Mucosa of stomach (tissue), 1 donor: Measurements from ENCODE around the gene KLHL4.
"Not testable (repeated sequence)": the region's sequence is repeated elsewhere in the genome, so short reads cannot be mapped to it uniquely, and the experiment has no call there.

Experiments used
- H3K27me3 ChIP-seq: one replicate; pipeline ENCODE4 v1.7.0; 2013; ENCODE audit warnings: mild to moderate bottlenecking, low read length; ENCODE audit not compliant: control insufficient read depth, insufficient read depth
- H3K36me3 ChIP-seq: one replicate; pipeline ENCODE4 v1.7.0; 2013; ENCODE audit warnings: low read length; ENCODE audit not compliant: control insufficient read depth, insufficient read depth
- H3K4me1 ChIP-seq: one replicate; pipeline ENCODE4 v1.7.0; 2013; ENCODE audit warnings: mild to moderate bottlenecking, low read length; ENCODE audit not compliant: control insufficient read depth, insufficient read depth
- H3K4me3 ChIP-seq: one replicate; pipeline ENCODE4 v1.7.0; 2013; ENCODE audit warnings: low read length
- H3K9ac ChIP-seq: one replicate; pipeline ENCODE4 v1.7.0; 2013; ENCODE audit warnings: mild to moderate bottlenecking, low read length, moderate library complexity
- H3K9me3 ChIP-seq: one replicate; pipeline ENCODE4 v1.7.0; 2013; ENCODE audit warnings: mild to moderate bottlenecking, low read length, moderate library complexity; ENCODE audit not compliant: control insufficient read depth
- donor health status: Pancreatic carcinoma.

KLHL4 gene

GRCh38 chrX:87664381-87664780 is 146.8 kb downstream of the KLHL4 start:
- Histone ChIP-seq H3K9me3 (no peaks in the 10 kb centered on the region), H3K4me1 (no peaks in the 10 kb centered on the region), H3K4me3 (no peak overlapping the region), H3K27me3 (no peaks in the 10 kb centered on the region), H3K36me3 (no peaks in the 10 kb centered on the region), H3K9ac (no peak overlapping the region)

- Histone ChIP-seq H3K27me3 (no peaks in the 10 kb centered on the region), H3K9ac (no peak overlapping the region), H3K36me3 (no peaks in the 10 kb centered on the region), H3K4me1 (no peaks in the 10 kb centered on the region), H3K9me3 (no peaks in the 10 kb centered on the region), H3K4me3 (no peak overlapping the region)
Observed at GRCh38 chrX:87679849-87680248, 162.2 kb downstream of the KLHL4 start.

GRCh38 chrX:87687703-87688102 is 170.1 kb downstream of the KLHL4 start:
- Histone ChIP-seq H3K36me3 (no peaks in the 10 kb centered on the region), H3K27me3 (no peaks in the 10 kb centered on the region), H3K9me3 (no peaks in the 10 kb centered on the region), H3K4me1 (no peaks in the 10 kb centered on the region), H3K4me3 (no peak overlapping the region), H3K9ac (no peak overlapping the region)

GRCh38 chrX:87688113-87688748 is 170.6 kb downstream of the KLHL4 start:
- not testable (repeated sequence) for H3K27me3 ChIP-seq, H3K9ac ChIP-seq, H3K4me1 ChIP-seq, H3K36me3 ChIP-seq, H3K9me3 ChIP-seq, H3K4me3 ChIP-seq

GRCh38 chrX:87689218-87689617 is 171.6 kb downstream of the KLHL4 start:
- H3K9ac ChIP-seq, H3K9me3 ChIP-seq, H3K4me3 ChIP-seq, H3K4me1 ChIP-seq, H3K36me3 ChIP-seq, H3K27me3 ChIP-seq: not testable (repeated sequence)

- Histone ChIP-seq H3K9me3 (no peaks in the 10 kb centered on the region), H3K27me3 (no peaks in the 10 kb centered on the region), H3K4me1 (no peaks in the 10 kb centered on the region), H3K4me3 (no peak overlapping the region), H3K9ac (no peak overlapping the region), H3K36me3 (no peaks in the 10 kb centered on the region)
Observed at GRCh38 chrX:87693204-87693603, 175.6 kb downstream of the KLHL4 start.

- Histone ChIP-seq H3K4me1 (no peaks in the 10 kb centered on the region), H3K4me3 (no peak overlapping the region), H3K36me3 (no peaks in the 10 kb centered on the region), H3K9ac (no peak overlapping the region), H3K27me3 (no peaks in the 10 kb centered on the region), H3K9me3 (no peaks in the 10 kb centered on the region)
Observed at GRCh38 chrX:87697409-87697808, 179.8 kb downstream of the KLHL4 start.

GRCh38 chrX:87702795-87703194 is 185.2 kb downstream of the KLHL4 start:
- Histone ChIP-seq H3K4me3 (no peak overlapping the region), H3K36me3 (no peaks in the 10 kb centered on the region), H3K9ac (no peak overlapping the region), H3K4me1 (no peaks in the 10 kb centered on the region), H3K27me3 (no peaks in the 10 kb centered on the region), H3K9me3 (no peaks in the 10 kb centered on the region)

- not testable (repeated sequence) for H3K4me3 ChIP-seq, H3K9me3 ChIP-seq, H3K27me3 ChIP-seq, H3K36me3 ChIP-seq, H3K9ac ChIP-seq, H3K4me1 ChIP-seq
Observed at GRCh38 chrX:87703469-87703868, 185.9 kb downstream of the KLHL4 start.

- no peak overlapping the region for H3K9ac ChIP-seq
- no peaks in the 10 kb centered on the region for H3K9me3 ChIP-seq
- H3K36me3 ChIP-seq, result no peaks in the 10 kb centered on the region
- no peak overlapping the region for H3K4me3 ChIP-seq
- no peaks in the 10 kb centered on the region for H3K27me3 ChIP-seq
- no peaks in the 10 kb centered on the region for H3K4me1 ChIP-seq
Observed at GRCh38 chrX:87706134-87706533, 188.5 kb downstream of the KLHL4 start.

- Histone ChIP-seq H3K9me3 (no peaks in the 10 kb centered on the region), H3K4me1 (no peaks in the 10 kb centered on the region), H3K4me3 (no peak overlapping the region), H3K9ac (no peak overlapping the region), H3K36me3 (no peaks in the 10 kb centered on the region), H3K27me3 (no peaks in the 10 kb centered on the region)
Observed at GRCh38 chrX:87710580-87710979, 193.0 kb downstream of the KLHL4 start.
